Trophoblast cell (in vitro differentiated cells and primary cell): ENCODE data around the gene PDE10A.

Experiments
- DNase-seq, 2 donors: peaks; one replicate each; pipeline ENCODE4 v3.0.0-alpha.2; 2016
- H2AFZ ChIP-seq: 2 replicates; pipeline ENCODE4 v1.6.1; 2013; ENCODE audit warnings: low read length, moderate library complexity, mild to moderate bottlenecking; ENCODE audit not compliant: insufficient read depth, poor library complexity
- H2AK5ac ChIP-seq: 2 replicates; pipeline ENCODE4 v1.6.1; 2013; ENCODE audit warnings: mild to moderate bottlenecking, low read length
- H2BK120ac ChIP-seq: 2 replicates; pipeline ENCODE4 v1.6.1; 2013; ENCODE audit warnings: low read length, mild to moderate bottlenecking, moderate library complexity; ENCODE audit not compliant: insufficient read depth, poor library complexity
- H2BK12ac ChIP-seq: 2 replicates; pipeline ENCODE4 v1.6.1; 2013; ENCODE audit warnings: mild to moderate bottlenecking, low read length, moderate library complexity
- H2BK5ac ChIP-seq: 2 replicates; pipeline ENCODE4 v1.6.1; 2013; ENCODE audit warnings: low read length, low read depth, moderate library complexity, mild to moderate bottlenecking; ENCODE audit not compliant: poor library complexity
- H3K14ac ChIP-seq: 2 replicates; pipeline ENCODE4 v1.6.1; 2013; ENCODE audit warnings: mild to moderate bottlenecking, low read length
- H3K18ac ChIP-seq: 2 replicates; pipeline ENCODE4 v1.6.1; 2013; ENCODE audit warnings: mild to moderate bottlenecking, low read length
- H3K23ac ChIP-seq: 2 replicates; pipeline ENCODE4 v1.6.1; 2013; ENCODE audit warnings: low read length
- H3K27ac ChIP-seq: 2 replicates; pipeline ENCODE4 v1.5.1; 2013; ENCODE audit warnings: low read depth, mild to moderate bottlenecking, inconsistent platforms, low read length, moderate library complexity
- H3K27me3 ChIP-seq: 2 replicates; pipeline ENCODE4 v1.6.1; 2013; ENCODE audit warnings: inconsistent platforms, mild to moderate bottlenecking, low read length, moderate library complexity; ENCODE audit not compliant: insufficient read depth
- H3K36me3 ChIP-seq, 2 experiments: 1 replicate in 1 of 2; 2 replicates in 1 of 2; pipeline ENCODE4 v1.6.1; 2013; ENCODE audit warnings: low read length in 2 of 2, mild to moderate bottlenecking in 2 of 2, moderate library complexity in 1 of 2; ENCODE audit not compliant: insufficient read depth in 2 of 2, control insufficient read depth in 1 of 2
- H3K4ac ChIP-seq: 2 replicates; pipeline ENCODE4 v1.6.1; 2013; ENCODE audit warnings: low read depth, mild to moderate bottlenecking, low read length, moderate library complexity
- H3K4me1 ChIP-seq, 2 experiments: 1 replicate in 1 of 2; 2 replicates in 1 of 2; pipeline ENCODE4 v1.6.1; 2013; ENCODE audit warnings: low read length in 2 of 2, mild to moderate bottlenecking in 2 of 2, moderate library complexity in 1 of 2; ENCODE audit not compliant: insufficient read depth in 2 of 2, control insufficient read depth in 1 of 2
- H3K4me2 ChIP-seq: 2 replicates; pipeline ENCODE4 v1.6.1; 2013; ENCODE audit warnings: inconsistent platforms, mild to moderate bottlenecking, low read length, moderate library complexity
- H3K4me3 ChIP-seq: 2 replicates; pipeline ENCODE4 v1.5.1; 2013; ENCODE audit warnings: mild to moderate bottlenecking, low read depth, low read length, inconsistent platforms
- H3K79me1 ChIP-seq: one replicate; pipeline ENCODE4 v1.6.1; 2013; ENCODE audit warnings: low read length
- H3K79me2 ChIP-seq: 2 replicates; pipeline ENCODE4 v1.6.1; 2013; ENCODE audit warnings: low read length, mild to moderate bottlenecking; ENCODE audit not compliant: control insufficient read depth, insufficient read depth, poor library complexity
- H3K9ac ChIP-seq: 2 replicates; pipeline ENCODE4 v1.6.1; 2013; ENCODE audit warnings: mild to moderate bottlenecking, low read length
- H3K9me3 ChIP-seq: 2 replicates; pipeline ENCODE4 v1.6.1; 2013; ENCODE audit warnings: low read depth, mild to moderate bottlenecking, control low read depth, inconsistent platforms, low read length; ENCODE audit not compliant: insufficient read depth
- H4K12ac ChIP-seq: 2 replicates; pipeline ENCODE4 v1.6.1; 2013; ENCODE audit warnings: low read depth, mild to moderate bottlenecking, low read length, moderate library complexity
- H4K8ac ChIP-seq: 2 replicates; pipeline ENCODE4 v1.6.1; 2013; ENCODE audit warnings: low read depth, mild to moderate bottlenecking, low read length, moderate library complexity
- H4K91ac ChIP-seq: one replicate; pipeline ENCODE4 v1.6.1; 2013; ENCODE audit warnings: low read depth, mild to moderate bottlenecking, low read length, moderate library complexity
- WGBS: extraction: QIAGEN DNeasy Blood & Tissue Kit; methylation state at CpG from one replicate; pipeline ENCODE4 v1.1.7; 2013; ENCODE audit warnings: missing lambda C conversion rate; ENCODE audit not compliant: insufficient read length, insufficient coverage; ENCODE audit errors: extremely low coverage; 5-methylcytosine and 5-hydroxymethylcytosine counted together

Gene PDE10A

GRCh38 chr6:165661664-165662025 lies 1.4 kb downstream of the PDE10A start:
- Histone ChIP-seq H4K91ac (peak overlapping the region; percentile 16), H3K4ac (no peak overlapping the region), H3K9me3 (no peaks in the 10 kb centered on the region), H2BK120ac (no peak overlapping the region), H3K14ac (peak overlapping the region; percentile 62), H4K8ac (peak overlapping the region; percentile 71), H3K36me3 (no peaks in the 10 kb centered on the region), H3K4me1 (peaks cover 16 to 20% of the 10 kb centered on the region in 2 experiments), H2BK12ac (no peak overlapping the region), H3K27me3 (peaks cover 31% of the 10 kb centered on the region), H3K23ac (no peak overlapping the region), H3K4me3 (peak overlapping the region; percentile 84), H3K4me2 (peak overlapping the region; percentile 80), H4K12ac (no peak overlapping the region), H2AFZ (peak overlapping the region; percentile 58), H3K27ac (peak overlapping the region; percentile 12), H3K79me1 (peaks cover 19% of the 10 kb centered on the region), H3K79me2 (peaks cover 9% of the 10 kb centered on the region), H2BK5ac (no peak overlapping the region), H3K9ac (peak overlapping the region; percentile 86), H2AK5ac (no peak overlapping the region), H3K18ac (peak overlapping the region; percentile 22)
- WGBS, result no CpG with 5 or more reads among the region's 36 CpGs
- peak in 1 of 2 donors; percentile 48 for DNase-seq

GRCh38 chr6:165660857-165661663 lies 2.0 kb downstream of the PDE10A start:
- Histone ChIP-seq H2AFZ (peak overlapping the region; percentile 58), H2BK120ac (peak overlapping the region; percentile 6), H3K27me3 (peaks cover 31% of the 10 kb centered on the region), H2BK5ac (no peak overlapping the region), H3K27ac (no peak overlapping the region), H4K8ac (peak overlapping the region; percentile 71), H2AK5ac (no peak overlapping the region), H3K23ac (no peak overlapping the region), H3K9me3 (no peaks in the 10 kb centered on the region), H2BK12ac (peak overlapping the region; percentile 27), H3K18ac (peak overlapping the region; percentile 22), H3K36me3 (no peaks in the 10 kb centered on the region), H4K12ac (peak overlapping the region; percentile 48), H3K9ac (peak overlapping the region; percentile 14), H3K4me1 (peaks cover 17 to 25% of the 10 kb centered on the region in 2 experiments), H3K4me3 (peak overlapping the region; percentile 84), H3K4ac (peak overlapping the region; percentile 39), H4K91ac (peak overlapping the region; percentile 58), H3K14ac (peak overlapping the region; percentile 62), H3K4me2 (peak overlapping the region; percentile 80), H3K79me1 (peaks cover 19% of the 10 kb centered on the region), H3K79me2 (peaks cover 9% of the 10 kb centered on the region)
- peak in 1 of 2 donors; percentile 18 for DNase-seq
- no CpG with 5 or more reads among the region's 69 CpGs for WGBS

- Histone ChIP-seq H3K14ac (peak overlapping the region; percentile 62), H3K4ac (peak overlapping the region; percentile 13), H4K8ac (peak overlapping the region; percentile 71), H3K4me2 (peak overlapping the region; percentile 80), H4K91ac (peak overlapping the region; percentile 58), H3K27me3 (peaks cover 29% of the 10 kb centered on the region), H3K27ac (no peak overlapping the region), H3K9me3 (no peaks in the 10 kb centered on the region), H3K79me1 (peaks cover 19% of the 10 kb centered on the region), H2AFZ (no peak overlapping the region), H3K23ac (no peak overlapping the region), H2BK120ac (peak overlapping the region; percentile 6), H3K36me3 (no peaks in the 10 kb centered on the region), H4K12ac (peak overlapping the region; percentile 48), H2BK5ac (no peak overlapping the region), H3K79me2 (peaks cover 9% of the 10 kb centered on the region), H2AK5ac (no peak overlapping the region), H3K4me3 (peak overlapping the region; percentile 84), H3K9ac (peak overlapping the region; percentile 35), H3K18ac (peak overlapping the region; percentile 22), H2BK12ac (no peak overlapping the region), H3K4me1 (peaks cover 17 to 25% of the 10 kb centered on the region in 2 experiments)
- DNase-seq, result peak in 1 of 2 donors; percentile 50
- WGBS, result no CpG with 5 or more reads among the region's 67 CpGs
These were observed 2.8 kb downstream of the PDE10A start for GRCh38 chr6:165659945-165660856.

DNA sequence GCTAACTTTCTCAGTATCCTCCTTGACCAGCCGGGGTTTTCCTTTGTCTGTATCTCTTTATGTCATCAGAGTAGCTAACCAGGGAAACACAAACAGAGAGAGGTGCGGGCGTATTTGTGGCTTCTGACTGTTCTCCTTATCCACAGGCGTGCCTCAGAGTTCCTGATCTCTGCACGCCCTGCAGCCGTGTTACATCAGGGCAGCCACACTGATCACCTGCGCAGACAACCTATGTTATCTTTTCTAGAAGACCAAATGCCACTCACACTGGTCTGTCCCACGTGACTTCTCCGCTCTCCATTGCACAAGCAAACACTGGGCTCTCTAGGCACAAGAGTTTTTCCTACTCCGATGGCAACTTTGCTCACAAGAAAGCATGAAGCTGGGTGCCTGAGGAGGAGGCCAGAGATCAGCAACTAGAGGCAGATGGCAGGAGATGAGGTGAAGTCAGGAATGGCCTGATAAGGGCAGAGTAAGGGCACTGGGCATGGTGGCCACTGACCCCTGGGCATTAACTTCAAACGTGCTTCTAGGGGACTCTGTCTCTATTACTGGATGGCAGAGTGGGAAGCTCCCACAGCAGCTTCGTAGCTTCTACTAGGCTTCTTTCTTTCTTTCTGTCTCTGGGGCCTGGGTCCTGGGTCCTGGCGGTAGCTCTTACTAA lies 4.5 kb downstream of the PDE10A start:
- H3K4me3 ChIP-seq, result no peak overlapping the region
- H3K79me2 ChIP-seq, result peaks cover 9% of the 10 kb centered on the region
- no peak overlapping the region for H4K12ac ChIP-seq
- no CpG with 5 or more reads among the region's 13 CpGs for WGBS
- H3K79me1 ChIP-seq, result peaks cover 19% of the 10 kb centered on the region
- H3K18ac ChIP-seq, result no peak overlapping the region
- H3K27me3 ChIP-seq, result peaks cover 13% of the 10 kb centered on the region
- H3K4ac ChIP-seq, result no peak overlapping the region
- no peak overlapping the region for H3K4me2 ChIP-seq
- H3K36me3 ChIP-seq, result peaks cover 0 to 3% of the 10 kb centered on the region in 2 experiments
- no peak overlapping the region for H2BK120ac ChIP-seq
- H4K8ac ChIP-seq, result no peak overlapping the region
- no peak overlapping the region for H2AFZ ChIP-seq
- H4K91ac ChIP-seq, result no peak overlapping the region
- no peak overlapping the region for H2BK5ac ChIP-seq
- DNase-seq, result peak; percentile 97 to 98
- H3K27ac ChIP-seq, result no peak overlapping the region
- peaks cover 9 to 20% of the 10 kb centered on the region in 2 experiments for H3K4me1 ChIP-seq
- no peak overlapping the region for H3K23ac ChIP-seq
- H3K9me3 ChIP-seq, result no peaks in the 10 kb centered on the region
- H2BK12ac ChIP-seq, result no peak overlapping the region
- no peak overlapping the region for H3K9ac ChIP-seq
- no peak overlapping the region for H3K14ac ChIP-seq
- no peak overlapping the region for H2AK5ac ChIP-seq
